Measurements from ENCODE around the gene FAM174C. TPM values are rescaled to one million over a fixed set of nuclear protein-coding genes. Genes with fewer than 3 reads are reported as not detected.

Gene FAM174C
- total RNA-seq, 4 donors from 2014 or later = 50.8 to 114 (median 64.6) TPM

GRCh38 chr19:1291761-1292418 lies 16.6 kb downstream of the FAM174C start:
- H3K36me3 ChIP-seq = no peaks in the 10 kb centered on the region
- TF ChIP-seq CTCF (IDR thresholded peaks at IDR 0.05) = no peak
- TF ChIP-seq POLR2A (IDR thresholded peaks at IDR 0.05) = no peak
- DNase-seq = no peak
- peaks cover 4% of the 10 kb centered on the region for H3K27me3 ChIP-seq
- WGBS, 2 donors = 66 to 78% methylated on average over 19 to 22 of the region's 25 CpGs
- intact Hi-C loops (cut with DNase I) = no loop called here
- H3K4me1 ChIP-seq = peaks cover 3 to 6% of the 10 kb centered on the region in 2 donors
- no peak overlapping the region for H3K27ac ChIP-seq
- H3K4me3 ChIP-seq (replicated peaks in 1 of 3) = no peak overlapping the region
- H3K9me3 ChIP-seq = no peaks in the 10 kb centered on the region

- H3K4me3 ChIP-seq (replicated peaks in 1 of 3) = no peak overlapping the region
- no peak for TF ChIP-seq CTCF (IDR thresholded peaks at IDR 0.05)
- no peak for TF ChIP-seq POLR2A (IDR thresholded peaks at IDR 0.05)
- peaks cover 3 to 6% of the 10 kb centered on the region in 2 donors for H3K4me1 ChIP-seq
- H3K27ac ChIP-seq = no peak overlapping the region
- no peaks in the 10 kb centered on the region for H3K36me3 ChIP-seq
- no peak for DNase-seq
- intact Hi-C loops (cut with DNase I) = no loop called here
- WGBS, 2 donors = 85 to 87% methylated on average over 17 of the region's 17 CpGs
- H3K27me3 ChIP-seq = peaks cover 4% of the 10 kb centered on the region
- no peaks in the 10 kb centered on the region for H3K9me3 ChIP-seq
Measured at GRCh38 chr19:1292419-1293151, 17.3 kb downstream of the FAM174C start.

- Histone ChIP-seq H3K27ac (no peak overlapping the region), H3K4me3 (replicated peaks in 1 of 3) (no peak overlapping the region), H3K36me3 (no peaks in the 10 kb centered on the region), H3K9me3 (no peaks in the 10 kb centered on the region), H3K4me1 (peaks cover 3 to 6% of the 10 kb centered on the region in 2 donors), H3K27me3 (peaks cover 4% of the 10 kb centered on the region)
- DNase-seq = no peak
- WGBS, 2 donors = 84 to 87% methylated on average over 24 to 32 of the region's 35 CpGs
- TF ChIP-seq CTCF (IDR thresholded peaks at IDR 0.05) = no peak
- no peak for TF ChIP-seq POLR2A (IDR thresholded peaks at IDR 0.05)
- intact Hi-C loops (cut with DNase I) = no loop called here
Measured at GRCh38 chr19:1293782-1294604, 18.7 kb downstream of the FAM174C start.

GRCh38 chr19:1294688-1295087 lies 19.4 kb downstream of the FAM174C start:
- no peak for DNase-seq
- Histone ChIP-seq H3K4me3 (replicated peaks in 1 of 3) (no peak overlapping the region), H3K27ac (no peak overlapping the region), H3K9me3 (no peaks in the 10 kb centered on the region), H3K27me3 (peaks cover 4% of the 10 kb centered on the region), H3K36me3 (no peaks in the 10 kb centered on the region), H3K4me1 (peaks cover 3 to 6% of the 10 kb centered on the region in 2 donors)
- TF ChIP-seq POLR2A (IDR thresholded peaks at IDR 0.05) (no peak), CTCF (IDR thresholded peaks at IDR 0.05) (no peak)
- intact Hi-C loops (cut with DNase I) = no loop called here
- WGBS, 2 donors = 81% methylated on average over 10 to 14 of the region's 14 CpGs

All from thyroid gland (tissue), 4 donors.